ENCODE measurements around the gene NR1H3. TPM values are rescaled to one million over a fixed set of nuclear protein-coding genes. Genes with fewer than 3 reads are reported as not detected.

Gene NR1H3
- total and polyA plus RNA-seq, 2 donors (not counting 1 experiment from before 2014, with no cell fraction given) = 21.3 to 56.3 TPM

DNA sequence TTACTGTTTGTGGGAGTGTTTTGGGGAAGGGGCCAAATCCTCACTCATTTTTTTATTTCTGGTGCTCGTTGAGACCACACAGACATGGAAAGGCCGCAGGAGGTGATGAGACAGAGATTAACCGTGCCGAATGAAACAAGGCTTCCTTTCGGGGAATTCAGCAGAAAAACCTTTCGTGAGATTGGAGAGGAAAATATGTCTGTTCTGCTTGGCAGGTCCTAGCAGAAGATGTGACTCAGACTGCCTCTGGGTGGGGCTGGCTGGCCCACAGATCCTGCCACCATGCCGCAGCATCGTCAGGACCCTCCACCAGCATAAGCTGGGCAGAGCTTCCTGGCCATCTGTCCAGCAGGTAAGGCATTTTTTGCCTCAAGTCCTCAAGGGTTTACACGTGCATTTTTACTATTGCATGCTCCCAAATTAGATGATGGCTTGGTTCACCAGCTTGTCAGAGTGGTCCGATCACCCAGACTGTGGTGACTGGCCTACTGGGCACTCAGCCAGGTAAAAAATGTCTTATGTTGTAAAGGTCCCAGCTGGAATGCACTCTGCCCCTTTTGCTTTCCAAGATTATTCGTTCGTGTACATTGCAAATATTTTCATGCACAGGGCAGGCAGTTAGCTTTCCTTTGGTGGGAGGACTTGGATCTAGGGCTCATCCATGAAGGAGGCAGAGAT is 41.5 kb upstream of the NR1H3 start:
- no peaks in the 10 kb centered on the region for H4K20me1 ChIP-seq (ENCODE audit: control insufficient read depth, extremely low read depth, insufficient read depth, low read length)
- no peak overlapping the region for H2AFZ ChIP-seq (ENCODE audit: low read length)
- H3K79me2 ChIP-seq (ENCODE audit: control insufficient read depth, insufficient read depth, low read length) = peaks cover 18% of the 10 kb centered on the region
- no peaks in the 10 kb centered on the region for H3K9me3 ChIP-seq (ENCODE audit: control insufficient read depth, insufficient read depth, low read depth, low read length)
- H3K4me2 ChIP-seq (ENCODE audit: extremely low read depth, insufficient read depth, low read length) = peak overlapping the region; percentile 98
- H3K36me3 ChIP-seq (ENCODE audit: control insufficient read depth, insufficient read depth, low read length) = peaks cover 2% of the 10 kb centered on the region
- TF ChIP-seq, protein P1, sequence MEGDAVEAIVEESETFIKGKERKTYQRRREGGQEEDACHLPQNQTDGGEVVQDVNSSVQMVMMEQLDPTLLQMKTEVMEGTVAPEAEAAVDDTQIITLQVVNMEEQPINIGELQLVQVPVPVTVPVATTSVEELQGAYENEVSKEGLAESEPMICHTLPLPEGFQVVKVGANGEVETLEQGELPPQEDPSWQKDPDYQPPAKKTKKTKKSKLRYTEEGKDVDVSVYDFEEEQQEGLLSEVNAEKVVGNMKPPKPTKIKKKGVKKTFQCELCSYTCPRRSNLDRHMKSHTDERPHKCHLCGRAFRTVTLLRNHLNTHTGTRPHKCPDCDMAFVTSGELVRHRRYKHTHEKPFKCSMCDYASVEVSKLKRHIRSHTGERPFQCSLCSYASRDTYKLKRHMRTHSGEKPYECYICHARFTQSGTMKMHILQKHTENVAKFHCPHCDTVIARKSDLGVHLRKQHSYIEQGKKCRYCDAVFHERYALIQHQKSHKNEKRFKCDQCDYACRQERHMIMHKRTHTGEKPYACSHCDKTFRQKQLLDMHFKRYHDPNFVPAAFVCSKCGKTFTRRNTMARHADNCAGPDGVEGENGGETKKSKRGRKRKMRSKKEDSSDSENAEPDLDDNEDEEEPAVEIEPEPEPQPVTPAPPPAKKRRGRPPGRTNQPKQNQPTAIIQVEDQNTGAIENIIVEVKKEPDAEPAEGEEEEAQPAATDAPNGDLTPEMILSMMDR (conservative IDR thresholded peaks at IDR 0.05 in 1 of 2, IDR thresholded peaks at IDR 0.05 in 1 of 2; ENCODE audit: low read depth in 1 of 2, low read length in 2 of 2) = no peak
- no peak for TF ChIP-seq EZH2 (IDR thresholded peaks at IDR 0.05; ENCODE audit: low read length, missing control alignments)
- no peaks in the 10 kb centered on the region for H3K27me3 ChIP-seq (ENCODE audit: control insufficient read depth, insufficient read depth, low read length)
- peaks cover 22% of the 10 kb centered on the region for H3K4me1 ChIP-seq (ENCODE audit: control insufficient read depth, extremely low read depth, insufficient read depth, low read length)
- peak overlapping the region; percentile 96 for H3K27ac ChIP-seq (ENCODE audit: insufficient read depth, low read length)
- peak overlapping the region; percentile 60 to 94 (median 78) for H3K4me3 ChIP-seq (replicated peaks in 1 of 4; ENCODE audit: control extremely low read depth in 1 of 4, insufficient read depth in 1 of 4, low read depth in 3 of 4, low read length in 4 of 4)
- DNase-seq (ENCODE audit: low read depth in 2 of 2) = peak; percentile 83 to 92
- H3K9ac ChIP-seq (ENCODE audit: insufficient read depth, low read length) = no peak overlapping the region

DNA sequence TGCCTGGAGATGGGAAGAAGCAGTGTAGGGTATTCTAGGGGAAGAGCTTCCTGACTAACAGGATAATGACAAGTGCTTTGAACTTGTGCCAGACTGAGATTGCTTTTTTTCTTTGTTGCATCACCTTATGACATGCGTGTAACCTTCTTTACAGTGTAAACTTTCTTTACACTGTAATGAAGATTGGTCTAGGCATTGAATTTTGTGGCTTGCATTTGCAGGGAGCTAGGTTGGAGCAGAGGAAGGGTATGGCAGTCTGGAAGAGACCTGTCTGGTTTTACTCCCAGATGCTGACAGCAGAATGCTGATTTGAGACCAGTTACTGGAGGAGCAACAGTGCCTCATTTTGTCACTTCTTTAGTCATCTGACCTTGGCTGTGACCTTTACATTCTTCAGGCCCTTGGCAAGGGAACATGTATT is 37.4 kb upstream of the NR1H3 start:
- peaks cover 19% of the 10 kb centered on the region for H3K4me1 ChIP-seq (ENCODE audit: control insufficient read depth, extremely low read depth, insufficient read depth, low read length)
- H2AFZ ChIP-seq (ENCODE audit: low read length) = no peak overlapping the region
- TF ChIP-seq, protein P1 (conservative IDR thresholded peaks at IDR 0.05 in 1 of 2, IDR thresholded peaks at IDR 0.05 in 1 of 2; ENCODE audit: low read depth in 1 of 2, low read length in 2 of 2) = no peak
- no peak for TF ChIP-seq EZH2 (IDR thresholded peaks at IDR 0.05; ENCODE audit: low read length, missing control alignments)
- peak; percentile 69 to 86 for DNase-seq (ENCODE audit: low read depth in 2 of 2)
- H3K4me2 ChIP-seq (ENCODE audit: extremely low read depth, insufficient read depth, low read length) = peak overlapping the region; percentile 56
- no peaks in the 10 kb centered on the region for H4K20me1 ChIP-seq (ENCODE audit: control insufficient read depth, extremely low read depth, insufficient read depth, low read length)
- H3K4me3 ChIP-seq (replicated peaks in 1 of 4; ENCODE audit: control extremely low read depth in 1 of 4, insufficient read depth in 1 of 4, low read depth in 3 of 4, low read length in 4 of 4) = no peak overlapping the region
- H3K79me2 ChIP-seq (ENCODE audit: control insufficient read depth, insufficient read depth, low read length) = peaks cover 13% of the 10 kb centered on the region
- H3K36me3 ChIP-seq (ENCODE audit: control insufficient read depth, insufficient read depth, low read length) = peaks cover 2% of the 10 kb centered on the region
- H3K9me3 ChIP-seq (ENCODE audit: control insufficient read depth, insufficient read depth, low read depth, low read length) = no peaks in the 10 kb centered on the region
- H3K27me3 ChIP-seq (ENCODE audit: control insufficient read depth, insufficient read depth, low read length) = no peaks in the 10 kb centered on the region
- no peak overlapping the region for H3K9ac ChIP-seq (ENCODE audit: insufficient read depth, low read length)
- H3K27ac ChIP-seq (ENCODE audit: insufficient read depth, low read length) = no peak overlapping the region

DNA sequence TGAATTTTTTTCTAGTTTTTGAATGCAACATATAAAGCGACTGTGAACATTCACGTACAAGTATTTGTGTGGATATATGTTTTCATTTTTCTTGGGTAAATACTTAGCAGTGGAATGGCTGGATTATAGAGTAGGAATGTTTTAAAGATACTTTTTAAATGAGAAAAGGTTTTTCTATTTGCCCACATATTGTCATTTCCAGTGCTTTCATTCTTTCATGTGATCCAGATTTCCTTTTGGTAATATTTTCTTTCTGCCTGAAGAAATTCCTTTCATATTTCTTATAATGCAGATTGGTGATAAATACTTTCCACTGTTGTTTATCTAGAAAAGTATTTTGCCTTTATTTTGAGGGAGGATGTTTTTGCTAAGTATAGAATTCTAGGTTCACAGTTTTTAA is 35.1 kb upstream of the NR1H3 start:
- H2AFZ ChIP-seq (ENCODE audit: low read length) = no peak overlapping the region
- H3K9ac ChIP-seq (ENCODE audit: insufficient read depth, low read length) = no peak overlapping the region
- no peaks in the 10 kb centered on the region for H3K27me3 ChIP-seq (ENCODE audit: control insufficient read depth, insufficient read depth, low read length)
- no peak overlapping the region for H3K4me2 ChIP-seq (ENCODE audit: extremely low read depth, insufficient read depth, low read length)
- TF ChIP-seq, protein P1 (conservative IDR thresholded peaks at IDR 0.05 in 1 of 2, IDR thresholded peaks at IDR 0.05 in 1 of 2; ENCODE audit: low read depth in 1 of 2, low read length in 2 of 2) = no peak
- TF ChIP-seq EZH2 (IDR thresholded peaks at IDR 0.05; ENCODE audit: low read length, missing control alignments) = no peak
- peaks cover 2% of the 10 kb centered on the region for H3K36me3 ChIP-seq (ENCODE audit: control insufficient read depth, insufficient read depth, low read length)
- no peaks in the 10 kb centered on the region for H4K20me1 ChIP-seq (ENCODE audit: control insufficient read depth, extremely low read depth, insufficient read depth, low read length)
- H3K4me3 ChIP-seq (replicated peaks in 1 of 4; ENCODE audit: control extremely low read depth in 1 of 4, insufficient read depth in 1 of 4, low read depth in 3 of 4, low read length in 4 of 4) = no peak overlapping the region
- H3K79me2 ChIP-seq (ENCODE audit: control insufficient read depth, insufficient read depth, low read length) = peaks cover 7% of the 10 kb centered on the region
- no peak for DNase-seq (ENCODE audit: low read depth in 2 of 2)
- no peaks in the 10 kb centered on the region for H3K9me3 ChIP-seq (ENCODE audit: control insufficient read depth, insufficient read depth, low read depth, low read length)
- H3K27ac ChIP-seq (ENCODE audit: insufficient read depth, low read length) = no peak overlapping the region
- peaks cover 10% of the 10 kb centered on the region for H3K4me1 ChIP-seq (ENCODE audit: control insufficient read depth, extremely low read depth, insufficient read depth, low read length)

All from fibroblast of lung (primary cell).